Stimulated activated CD8-positive, alpha-beta memory T cell treated with anti-CD3 and anti-CD28 coated beads, Interleukin-15, amount 100 ng/mL, for 48 hours (primary cell): Measurements from ENCODE around the gene RADIL.
A peak's percentile ranks its signal among the peaks of the same experiment; 100 is the strongest.

Source experiments
- DNase-seq, 2 donors: peaks; one replicate each; pipeline ENCODE4 v3.0.0-alpha.2; 2020; ENCODE audit warnings: low read depth in 2 of 2

Gene RADIL

DNA sequence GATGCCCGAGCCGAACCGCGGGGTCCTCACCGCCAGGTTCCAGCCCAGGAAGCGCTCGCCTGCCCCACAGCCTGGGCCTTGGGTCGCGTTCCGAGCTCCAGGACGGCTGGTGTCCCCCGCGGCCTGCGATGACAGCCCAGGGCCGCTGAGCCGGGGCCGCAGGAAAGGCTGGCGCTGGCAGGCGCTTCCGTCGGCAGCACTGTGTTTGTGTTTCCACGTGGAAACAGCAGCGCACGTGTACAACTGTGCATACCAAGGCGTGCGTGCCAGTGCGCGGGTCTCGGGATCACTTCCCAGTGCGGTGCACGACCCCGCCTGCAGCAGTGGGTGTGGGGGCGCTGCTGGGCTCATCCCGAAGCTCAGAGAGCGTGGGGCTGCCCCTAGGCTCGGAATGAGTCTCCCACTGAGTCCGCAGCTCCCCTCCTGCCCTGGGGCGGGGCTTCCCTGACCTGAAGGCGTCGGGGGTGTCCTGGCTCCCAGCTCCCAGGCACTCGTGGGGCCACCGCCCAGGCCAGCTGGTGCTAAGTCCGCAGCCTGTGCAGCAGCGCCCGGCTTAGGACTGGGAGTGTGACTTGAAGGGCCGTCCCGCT lies 90.9 kb downstream of the RADIL start:
- DNase-seq, result no peak

DNA sequence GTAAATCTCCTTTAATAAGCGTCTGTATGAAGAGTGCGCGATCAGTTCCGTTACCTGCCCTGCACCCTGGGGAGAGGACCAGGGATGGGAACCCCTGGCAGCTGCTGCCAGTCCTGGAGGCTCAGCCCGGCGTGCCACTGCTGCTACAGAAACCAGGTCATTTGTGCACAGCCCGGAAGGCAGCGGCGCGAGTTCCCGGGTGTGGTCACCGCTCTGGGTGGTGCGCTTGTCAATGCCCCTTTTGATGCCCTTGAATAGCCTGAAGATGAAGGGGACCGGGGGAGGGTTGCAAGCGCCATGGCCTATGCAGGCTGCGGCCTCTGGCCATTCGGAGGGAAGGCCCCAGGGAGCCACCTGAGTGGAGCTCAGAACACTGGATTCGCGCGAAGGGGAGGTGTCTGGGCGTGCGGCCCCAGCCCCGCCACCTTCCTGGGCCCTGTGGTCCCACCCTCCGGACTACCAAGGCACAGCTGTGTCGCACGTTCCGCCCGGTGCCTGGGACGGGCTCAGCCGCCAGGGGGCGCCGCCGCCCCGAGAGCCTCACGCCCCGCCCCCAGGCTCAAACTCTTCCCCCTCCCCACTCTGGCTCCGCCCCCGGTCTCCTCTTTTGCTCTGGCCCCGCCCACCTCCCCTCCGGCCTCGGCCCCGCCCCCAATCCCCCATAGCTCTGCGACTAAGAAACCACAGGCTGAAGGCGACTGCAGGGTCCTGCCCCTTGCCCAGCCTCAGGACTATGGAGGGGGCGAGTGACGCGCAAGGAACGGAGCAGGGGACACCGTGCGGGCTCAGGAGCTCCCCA lies 91.6 kb downstream of the RADIL start:
- DNase-seq, result peak; percentile 68 to 72

DNA sequence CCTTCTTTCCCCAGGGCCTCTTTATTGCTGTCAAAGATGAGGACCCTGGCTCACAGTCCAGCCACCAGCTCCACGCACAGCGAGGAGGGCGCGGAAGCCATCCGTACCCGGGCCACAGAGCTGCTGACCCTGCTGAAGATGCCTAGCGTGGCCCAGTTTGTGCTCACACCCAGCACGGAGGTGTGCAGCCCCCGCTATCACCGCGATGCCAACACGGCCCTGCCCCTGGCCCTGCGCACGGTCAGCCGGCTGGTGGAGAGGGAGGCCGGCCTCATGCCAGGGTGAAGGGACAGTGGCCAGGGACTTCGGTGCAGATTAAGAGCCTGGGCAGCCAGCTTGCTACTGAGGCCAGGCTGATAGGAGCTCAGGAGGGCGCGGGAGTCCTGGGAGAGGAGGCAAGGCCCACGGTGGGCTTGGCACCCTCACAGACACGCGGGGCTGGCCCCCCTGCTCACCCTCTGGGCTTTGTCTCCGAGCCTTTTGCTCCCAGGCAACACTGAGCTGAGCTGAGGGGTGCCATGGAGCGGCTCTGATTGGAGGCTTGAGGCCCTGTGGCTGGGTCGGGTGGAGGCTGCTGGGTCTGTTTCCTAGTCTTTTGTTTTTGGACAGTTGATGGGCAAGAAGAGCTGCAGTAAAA lies 92.3 kb downstream of the RADIL start:
- DNase-seq, result no peak

DNA sequence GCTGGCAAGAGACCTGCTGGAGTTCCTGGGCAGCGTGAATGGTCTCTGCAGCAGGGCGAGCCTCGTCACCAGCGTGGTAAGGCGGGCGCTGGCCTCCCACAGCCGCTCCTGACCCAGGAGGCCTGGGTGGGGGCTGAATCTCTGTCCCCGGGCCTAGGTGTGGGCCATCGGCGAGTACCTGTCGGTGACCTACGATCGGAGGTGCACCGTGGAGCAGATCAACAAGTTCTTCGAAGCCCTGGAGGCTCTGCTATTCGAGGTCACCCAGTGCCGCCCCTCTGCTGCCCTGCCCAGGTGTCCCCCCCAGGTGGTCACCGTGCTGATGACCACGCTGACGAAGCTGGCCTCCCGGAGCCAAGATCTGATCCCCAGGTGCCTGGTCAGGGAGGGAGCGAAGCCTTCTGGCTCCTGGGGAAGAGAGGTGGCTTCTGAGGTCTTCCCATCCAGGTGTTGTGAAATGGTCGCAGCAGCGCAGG lies 93.0 kb downstream of the RADIL start:
- DNase-seq, result no peak

DNA sequence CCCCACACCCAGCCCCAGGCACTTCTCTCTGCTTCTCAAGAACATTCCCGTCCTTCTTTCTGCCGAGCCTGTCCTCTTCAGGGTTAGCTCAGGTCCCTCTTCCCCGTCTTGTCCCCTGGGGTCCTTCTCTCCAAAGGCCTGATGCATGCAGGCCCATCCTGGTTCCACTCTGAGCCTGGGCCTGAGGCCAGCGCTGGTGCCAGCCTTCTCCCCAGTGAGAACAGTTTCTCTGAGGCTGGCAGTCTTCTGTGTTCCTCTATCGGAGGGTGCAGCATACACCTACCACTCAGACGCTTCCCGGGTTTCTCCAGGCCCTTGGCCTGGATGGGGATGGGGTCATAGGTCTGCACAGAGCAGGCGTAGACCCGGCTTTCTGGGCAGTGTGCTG lies 93.4 kb downstream of the RADIL start:
- no peak for DNase-seq

DNA sequence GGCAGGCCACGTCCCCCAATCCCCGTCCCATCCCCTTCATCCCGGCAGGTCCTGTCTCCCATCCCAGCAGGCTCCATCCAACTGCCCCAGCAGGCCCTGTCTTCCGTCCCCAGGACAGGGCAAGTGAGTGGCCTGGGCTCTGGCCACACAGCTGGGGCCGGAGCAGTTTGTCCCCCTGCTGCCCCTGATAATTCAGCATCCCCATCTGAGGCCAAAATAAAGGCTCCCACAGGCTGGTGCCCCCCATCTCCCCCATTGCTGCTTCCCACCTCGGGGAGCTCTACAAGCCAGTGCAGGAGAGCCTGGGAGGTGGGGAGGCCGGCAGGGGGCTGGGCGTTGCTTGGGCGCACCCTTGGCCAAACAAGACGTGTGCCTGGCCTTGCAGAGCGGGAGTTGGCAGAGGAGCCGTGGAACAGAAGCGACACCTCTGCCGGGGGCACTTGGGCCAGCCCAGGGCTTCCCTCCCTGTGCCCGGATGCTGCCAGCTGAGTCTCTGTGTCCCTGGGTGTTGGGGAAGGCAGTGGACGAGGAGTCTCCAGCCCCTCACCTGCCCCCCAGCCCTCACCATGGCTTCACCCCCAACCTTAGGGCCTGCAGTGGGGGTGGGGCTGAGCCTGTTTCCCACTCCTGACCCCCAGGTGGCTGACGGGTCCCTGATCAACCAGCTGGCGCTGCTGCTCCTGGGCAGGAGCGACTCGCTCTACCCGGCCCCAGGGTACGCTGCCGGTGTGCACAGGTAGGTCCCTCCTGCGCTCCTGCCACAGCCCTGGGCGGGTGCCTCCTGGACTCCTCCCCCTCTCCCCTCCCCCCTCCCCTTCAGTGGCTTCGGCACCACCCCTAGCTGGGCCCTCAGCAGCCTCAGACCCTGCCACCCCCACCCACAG lies 94.1 kb downstream of the RADIL start:
- DNase-seq, result no peak

DNA sequence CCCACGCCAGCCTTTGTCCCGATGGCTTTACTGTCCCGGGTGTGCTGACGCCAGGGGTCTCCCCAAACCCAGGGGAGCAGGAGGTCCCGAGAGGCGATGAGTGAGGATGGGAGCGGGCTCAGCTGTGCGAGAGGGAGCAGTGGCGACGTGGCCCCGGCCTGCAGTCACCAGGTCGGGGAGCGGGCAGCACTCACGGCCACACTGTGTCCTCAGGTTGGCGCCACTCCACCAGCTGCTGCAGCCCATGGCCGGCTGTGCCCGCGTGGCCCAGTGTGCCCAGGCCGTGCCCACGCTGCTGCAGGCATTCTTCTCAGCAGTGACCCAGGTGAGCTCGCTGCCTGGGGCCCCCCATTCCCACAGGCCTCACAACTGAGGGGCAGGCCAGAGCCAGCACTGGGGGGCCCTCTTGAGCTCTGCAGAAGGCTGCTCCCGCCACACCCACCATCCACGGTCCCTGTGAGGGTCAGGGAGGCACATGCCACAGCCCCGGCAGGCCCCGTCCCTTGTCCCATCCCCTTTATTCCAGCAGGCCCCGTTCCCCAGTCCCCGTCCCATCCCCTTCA lies 94.8 kb downstream of the RADIL start:
- DNase-seq, result no peak

DNA sequence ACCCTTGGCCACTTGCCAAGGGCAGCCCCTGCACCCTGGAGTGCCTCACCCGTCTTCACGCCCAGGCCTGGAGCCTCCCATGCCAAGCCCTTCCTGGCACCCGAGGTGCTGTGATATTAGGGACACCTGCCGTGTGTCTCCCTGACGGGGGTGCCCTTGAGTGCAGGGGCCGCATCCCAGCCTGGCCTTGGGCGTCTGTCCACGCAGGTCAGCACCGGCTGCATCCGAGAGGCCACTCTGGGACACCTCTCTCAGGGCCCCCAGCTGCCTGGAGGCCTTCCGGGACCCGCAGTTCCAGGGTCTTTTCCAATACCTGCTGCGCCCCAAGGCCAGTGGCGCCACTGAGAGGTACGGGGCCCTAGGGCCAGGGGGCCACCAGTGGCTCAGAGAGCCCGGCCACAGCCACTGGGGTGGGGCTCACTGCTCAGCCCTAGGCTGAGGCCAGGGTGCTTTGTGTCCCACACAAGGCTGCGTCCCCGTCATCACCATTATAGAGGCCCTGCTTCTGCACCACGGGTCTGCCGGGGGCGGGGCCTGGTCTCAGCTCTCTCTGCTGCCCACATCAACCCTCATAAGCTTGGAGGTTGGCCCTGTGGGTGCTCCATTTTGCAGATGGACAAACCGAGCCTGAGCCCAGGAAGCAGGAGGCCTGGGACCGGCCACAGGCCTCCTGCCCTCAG lies 95.4 kb downstream of the RADIL start:
- DNase-seq, result no peak

DNA sequence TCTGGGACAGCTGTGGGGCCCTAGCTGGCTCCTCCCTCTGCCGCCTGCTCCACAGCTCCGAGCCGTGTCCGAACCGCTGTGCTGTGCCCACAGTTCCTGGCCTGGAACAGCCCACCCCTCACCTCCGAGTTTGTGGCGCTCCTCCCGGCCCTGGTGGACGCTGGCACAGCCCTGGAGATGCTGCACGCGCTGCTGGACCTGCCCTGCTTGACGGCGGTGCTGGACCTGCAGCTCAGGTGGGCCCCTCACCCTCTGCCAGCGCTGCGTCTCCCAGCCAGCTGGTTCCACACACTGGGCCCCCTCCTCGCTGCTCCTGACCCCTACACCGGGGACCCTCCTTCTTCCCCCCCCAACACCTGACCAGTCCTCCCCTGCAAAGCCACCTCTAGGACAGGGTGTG lies 96.0 kb downstream of the RADIL start:
- no peak for DNase-seq

DNA sequence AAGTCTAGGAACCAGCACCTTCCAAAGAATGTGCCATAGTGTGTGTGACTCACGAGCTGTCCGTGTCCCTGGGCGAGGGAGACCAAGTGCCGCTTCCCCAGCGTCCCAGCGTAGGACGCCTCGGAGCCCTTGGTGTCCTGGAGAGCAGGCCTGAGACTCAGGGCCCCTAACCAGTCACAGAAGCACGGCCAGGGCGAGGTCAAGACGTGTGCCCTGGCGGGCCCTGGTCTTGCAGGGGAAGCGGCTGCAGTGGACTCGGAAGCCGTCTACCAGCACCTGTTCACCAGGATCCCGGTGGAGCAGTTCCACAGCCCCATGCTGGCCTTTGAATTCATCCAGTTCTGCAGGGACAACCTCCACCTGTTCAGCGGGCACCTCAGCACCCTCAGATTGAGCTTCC lies 97.5 kb downstream of the RADIL start:
- DNase-seq, result no peak

DNA sequence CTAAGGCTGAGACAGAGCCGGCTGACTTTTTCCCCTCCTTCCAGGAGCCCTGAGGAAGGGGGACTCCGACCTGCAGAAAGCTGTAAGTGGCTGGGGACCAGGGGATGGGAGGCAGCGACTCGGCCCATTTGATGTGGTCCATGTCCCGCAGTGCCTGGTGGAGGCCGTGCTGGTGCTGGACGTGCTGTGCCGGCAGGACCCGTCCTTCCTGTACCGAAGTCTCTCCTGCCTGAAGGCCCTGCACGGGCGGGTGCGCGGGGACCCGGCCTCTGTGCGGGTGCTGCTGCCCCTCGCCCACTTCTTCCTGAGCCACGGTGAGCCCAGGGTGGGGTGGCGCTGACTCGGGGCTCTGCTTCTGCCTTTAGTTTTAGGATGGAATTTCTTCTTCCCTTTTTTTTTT lies 98.1 kb downstream of the RADIL start:
- no peak for DNase-seq

DNA sequence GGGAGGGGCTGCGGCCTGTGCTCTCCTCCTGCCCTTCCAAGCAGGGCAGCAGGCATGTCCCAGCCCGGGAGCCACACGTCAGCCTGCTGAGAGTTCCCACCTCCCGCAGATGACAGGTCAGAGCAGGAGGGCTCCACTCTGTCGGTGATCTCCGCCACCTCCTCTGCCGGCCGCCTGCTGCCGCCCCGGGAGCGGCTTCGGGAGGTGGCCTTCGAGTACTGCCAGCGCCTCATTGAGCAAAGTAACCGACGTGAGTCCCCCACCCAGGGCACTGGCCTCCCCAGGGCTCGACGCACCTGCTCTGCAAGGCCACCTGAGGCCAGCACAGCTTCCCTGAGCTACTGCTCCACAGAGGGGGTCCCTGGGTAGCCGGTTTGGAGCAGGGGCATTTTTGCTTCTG lies 98.7 kb downstream of the RADIL start:
- no peak for DNase-seq

DNA sequence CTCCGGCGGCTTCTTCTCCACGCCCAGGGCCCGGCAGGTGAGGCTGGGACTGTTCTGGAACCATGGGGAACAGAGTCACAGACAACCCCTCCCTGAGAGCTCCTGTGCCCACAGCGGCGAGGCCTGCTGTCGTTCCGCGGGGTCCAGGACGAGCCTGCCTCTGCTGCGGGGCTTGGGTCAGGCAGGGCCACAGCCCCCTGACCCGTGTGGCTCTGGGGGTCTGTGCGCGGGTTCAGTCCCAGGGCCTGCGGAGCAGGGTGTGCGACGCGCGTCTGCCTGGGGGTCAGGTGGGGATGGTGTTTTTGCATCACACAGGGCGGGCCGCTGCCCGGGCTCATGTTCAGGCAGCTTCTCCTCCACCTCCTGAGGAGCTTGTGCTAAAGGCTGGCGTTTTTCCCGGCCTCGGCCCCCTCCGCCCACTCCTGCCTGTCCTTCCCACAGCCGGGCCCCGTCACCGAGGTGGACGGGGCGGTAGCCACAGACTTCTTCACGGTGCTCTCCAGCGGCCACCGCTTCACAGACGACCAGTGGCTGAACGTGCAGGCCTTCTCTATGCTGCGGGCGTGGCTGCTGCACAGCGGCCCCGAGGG lies 99.7 kb downstream of the RADIL start:
- no peak for DNase-seq

DNA sequence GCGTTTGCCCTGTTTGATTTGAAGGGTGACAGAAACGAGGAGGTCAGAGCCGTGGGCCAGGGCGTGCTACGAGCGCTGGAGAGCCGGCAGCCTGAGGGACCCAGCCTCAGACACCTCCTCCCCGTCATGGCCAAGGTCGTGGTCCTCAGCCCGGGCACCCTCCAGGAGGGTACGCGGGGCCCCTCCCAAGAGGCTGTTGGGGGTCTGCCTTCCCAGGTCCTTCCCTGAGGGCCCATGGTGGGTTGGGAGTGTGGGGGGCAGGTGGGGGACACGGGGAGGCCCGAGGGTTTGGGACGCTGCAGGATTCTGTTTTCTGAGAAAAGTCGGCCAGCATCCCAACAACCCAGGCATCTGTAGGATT lies 100.2 kb downstream of the RADIL start:
- DNase-seq, result no peak

DNA sequence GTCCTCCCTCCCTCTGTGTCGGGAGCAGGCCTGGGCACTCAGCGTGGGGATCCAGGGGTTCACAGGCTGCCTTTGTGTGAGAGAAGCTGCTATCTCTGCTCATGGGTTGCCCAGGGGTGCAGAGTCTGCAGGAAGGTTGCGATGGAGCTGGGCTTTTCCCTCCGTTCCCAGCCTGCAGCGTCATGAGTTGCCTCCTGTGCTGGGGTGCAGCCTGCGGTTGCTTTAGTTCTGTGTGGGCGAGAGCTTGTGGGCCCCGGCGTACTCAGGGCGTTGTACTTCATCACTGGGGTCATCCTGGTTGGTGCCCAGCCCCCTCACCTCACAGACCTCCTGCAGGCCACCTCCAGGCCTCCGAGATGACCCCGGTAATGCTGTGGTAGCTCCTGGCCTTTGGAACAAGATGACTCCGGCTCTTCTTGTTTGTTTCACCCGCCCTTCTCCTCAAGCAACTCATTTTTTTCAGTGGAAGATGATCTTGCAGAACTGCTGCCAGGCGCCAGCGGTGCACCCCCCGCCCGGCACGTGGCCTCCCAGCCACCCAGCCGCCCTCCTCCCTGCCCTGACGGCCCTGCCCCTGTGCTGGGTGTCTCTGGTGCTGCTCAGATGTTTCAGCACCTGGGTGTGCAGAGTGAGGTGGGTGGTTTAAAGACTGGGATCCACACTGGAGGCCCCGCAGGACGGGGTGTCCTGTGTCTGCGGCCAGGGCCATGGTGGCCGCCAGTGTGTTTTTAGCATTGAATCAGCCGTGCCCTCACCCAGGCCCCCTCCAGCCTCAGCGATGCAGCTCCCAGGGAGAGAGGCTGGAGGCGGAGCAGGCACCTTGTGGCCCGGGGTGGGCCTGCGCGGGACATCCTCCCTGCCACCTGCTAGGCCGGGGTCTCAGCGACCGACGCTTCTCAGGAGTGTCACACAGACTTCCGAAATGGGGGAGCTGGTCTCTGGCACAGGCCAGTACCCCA lies 100.9 kb downstream of the RADIL start:
- no peak for DNase-seq

DNA sequence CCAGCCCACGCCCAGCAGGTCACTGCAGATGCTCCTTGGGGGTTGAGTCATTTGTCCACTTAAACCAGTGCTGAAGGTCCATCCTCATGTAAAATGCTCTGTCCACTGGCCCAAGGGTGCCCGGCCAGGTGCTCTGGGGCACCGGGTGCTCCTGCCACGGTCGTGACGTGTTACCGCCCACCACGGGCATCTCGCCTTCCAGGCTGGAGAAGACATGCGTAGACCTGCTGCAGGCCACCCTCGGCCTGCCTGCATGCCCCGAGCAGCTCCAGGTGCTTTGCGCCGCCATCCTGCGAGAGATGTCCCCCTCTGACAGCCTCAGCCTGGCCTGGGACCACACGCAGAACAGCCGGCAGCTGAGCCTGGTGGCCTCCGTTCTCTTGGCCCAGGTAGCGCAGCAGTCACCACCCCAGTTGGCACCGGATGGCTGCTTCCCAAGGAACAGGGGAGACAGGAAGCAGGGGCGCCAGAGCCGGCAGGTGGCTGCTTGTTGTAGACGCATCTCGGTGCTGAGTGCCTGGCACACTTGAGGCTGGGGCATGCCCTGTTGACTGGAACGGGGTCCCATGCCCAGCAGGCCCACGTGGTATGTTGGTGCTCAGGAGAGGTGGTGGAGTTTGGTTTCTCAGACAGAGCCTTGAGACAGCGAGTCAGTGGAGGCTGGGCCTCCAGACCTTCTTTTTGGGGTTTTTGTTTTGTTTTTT lies 102.0 kb downstream of the RADIL start:
- DNase-seq, result no peak

DNA sequence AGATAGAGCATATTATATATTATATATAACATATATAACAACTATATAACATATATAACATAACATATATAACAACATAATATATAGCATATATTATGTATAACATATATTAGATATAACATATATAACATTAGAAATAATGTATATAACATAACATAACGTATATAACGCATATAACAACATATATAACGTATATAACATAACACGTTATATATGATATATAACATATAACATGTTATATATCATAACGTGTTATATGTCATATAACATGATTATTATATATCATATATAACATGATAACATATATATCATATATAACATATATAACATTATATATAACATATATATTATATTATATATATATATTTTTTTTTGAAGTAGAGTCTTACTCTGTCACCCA lies 104.4 kb downstream of the RADIL start:
- no peak for DNase-seq

DNA sequence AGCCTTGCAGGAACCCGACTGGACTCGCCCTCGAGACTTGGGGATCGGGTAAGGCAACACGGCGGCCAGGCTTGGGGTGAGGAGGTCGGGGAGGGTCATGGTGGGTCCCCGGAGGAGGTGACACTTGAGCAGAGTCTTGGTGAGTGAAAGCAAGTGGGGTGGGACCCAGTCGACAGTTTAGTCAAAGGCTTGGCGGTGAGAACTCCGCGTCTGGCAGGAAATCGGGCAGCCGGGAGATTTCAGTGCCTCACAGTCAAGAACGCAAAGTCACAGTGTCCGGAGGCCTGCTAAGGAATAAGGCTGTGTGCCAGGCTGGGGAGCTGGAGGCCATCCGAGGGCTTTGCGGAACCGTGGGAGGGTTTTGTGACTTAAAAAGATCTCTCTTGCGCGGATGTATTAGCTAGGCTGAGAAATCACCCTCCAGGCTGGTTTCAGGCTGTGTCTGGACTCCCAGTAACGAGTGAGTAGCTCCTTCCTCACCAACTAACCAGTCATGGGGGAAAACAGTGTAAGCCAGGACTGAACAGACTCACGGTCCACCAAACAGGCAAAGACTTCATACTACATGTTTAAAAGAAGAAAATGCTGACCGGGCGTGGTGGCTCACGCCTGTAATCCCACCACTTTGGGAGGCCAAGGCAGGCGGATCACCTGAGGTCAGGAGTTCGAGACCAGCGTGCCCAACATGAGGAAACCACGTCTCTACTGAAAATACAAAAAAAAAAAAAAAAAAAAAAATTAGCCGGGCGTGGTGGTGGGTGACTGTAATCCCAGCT lies 107.5 kb downstream of the RADIL start:
- DNase-seq, result peak in 1 of 2 donors; percentile 14
